KBM-7 (cell line): ENCODE measurements around the gene OR9A2.
"Not testable (repeated sequence)": the region's sequence is repeated elsewhere in the genome, so short reads cannot be mapped to it uniquely, and the experiment has no call there.

Experiments used
- DNase-seq: peaks from one replicate; pipeline ENCODE4 v3.0.0-alpha.2; 2015
- in situ Hi-C: fragments of 300-500 bp; cut with MboI; formaldehyde crosslinking; loops from 2 replicates; pipeline ENCODE4 v1.14.3; 2020; ENCODE audit warnings: low sequenced_read_pairs, low pct_unique_long_range_greater_than_20kb, mixed read lengths

Gene OR9A2

DNA sequence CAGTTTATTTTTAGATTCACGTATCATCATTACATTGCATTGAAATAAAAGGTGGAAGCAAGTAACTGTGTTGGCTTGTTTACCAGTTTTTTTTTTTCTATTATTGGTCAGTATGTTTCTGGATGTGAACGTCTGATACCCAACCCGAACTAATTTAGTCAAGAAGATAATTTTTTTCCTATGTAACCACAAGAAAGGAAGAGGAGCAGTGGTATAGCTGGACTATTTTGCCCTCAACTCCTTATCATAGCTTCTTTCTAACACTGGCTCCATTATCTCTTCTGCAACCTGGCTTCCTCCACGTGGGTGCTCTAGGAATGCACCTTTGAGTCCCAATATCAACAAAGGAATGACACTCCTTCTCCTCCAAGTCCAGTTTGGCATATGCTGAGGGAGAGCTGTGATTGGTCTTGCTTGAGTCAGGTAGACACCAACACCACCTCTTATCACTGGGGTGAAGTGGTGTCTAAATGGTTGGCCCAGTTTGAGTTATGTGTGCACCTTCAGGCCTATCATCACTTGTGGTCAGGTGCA lies 29.4 kb downstream of the OR9A2 start:
- DNase-seq, result no peak
- in situ Hi-C loops, result no loop called here

DNA sequence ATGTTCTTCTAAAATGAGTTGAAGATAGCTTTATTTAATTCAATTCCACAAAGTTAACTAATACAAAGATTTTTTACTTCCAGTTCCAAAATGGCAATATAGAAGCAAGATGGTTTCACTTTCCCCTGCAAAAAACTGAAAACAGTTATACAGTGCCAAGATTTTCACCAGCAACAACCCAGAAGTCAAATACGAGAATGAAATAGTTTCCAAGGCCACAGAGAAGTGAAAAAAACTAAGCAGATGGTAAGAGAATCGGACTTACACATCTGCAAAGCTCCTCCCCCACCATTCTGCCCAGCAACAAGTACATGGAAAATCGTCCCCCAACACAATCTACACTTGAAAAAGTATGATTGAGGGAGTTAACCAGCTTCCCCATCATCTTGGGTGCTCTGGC lies 34.5 kb downstream of the OR9A2 start:
- DNase-seq, result no peak
- in situ Hi-C loops, result no loop called here

DNA sequence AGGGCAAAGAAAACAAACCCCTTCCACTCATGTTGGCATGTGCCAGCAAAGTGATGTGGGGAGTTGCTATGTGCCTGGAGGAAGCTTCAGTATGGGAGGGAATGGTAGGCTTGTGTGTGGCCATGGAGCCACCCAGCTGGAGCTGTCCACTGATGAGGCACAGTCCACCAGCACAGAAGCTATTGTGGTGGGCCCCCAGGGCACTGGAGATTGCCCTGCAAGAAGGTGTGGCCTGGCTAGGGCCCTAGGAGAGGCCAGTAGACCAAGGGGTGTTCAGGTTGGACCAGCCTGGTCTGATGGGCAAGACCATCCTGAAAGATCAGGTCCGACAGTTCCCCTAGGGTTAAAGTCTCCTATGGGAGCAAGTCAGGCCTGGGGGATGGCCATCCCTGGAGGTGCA lies 42.6 kb downstream of the OR9A2 start:
- in situ Hi-C loops, result no loop called here
- DNase-seq, result no peak

- DNase-seq, result no peak
- in situ Hi-C loops, result no loop called here
Measured at GRCh38 chr7:142983825-142984224, 43.1 kb downstream of the OR9A2 start.

- DNase-seq, in situ Hi-C loops: not testable (repeated sequence)
Measured at GRCh38 chr7:142978402-142978801, 48.5 kb downstream of the OR9A2 start.
